GM18858 (cell line): ENCODE measurements around the gene KIF1B.
A peak's percentile ranks its signal among the peaks of the same experiment; 100 is the strongest.
"Not testable (repeated sequence)": the region's sequence is repeated elsewhere in the genome, so short reads cannot be mapped to it uniquely, and the experiment has no call there.

Experiments used
- ATAC-seq: cut with Tn5 transposase; IDR thresholded peaks from one replicate; pipeline ENCODE4 v1.9.1; 2021; ENCODE audit not compliant: unreplicated experiment

The KIF1B gene

GRCh38 chr1:10383630-10384029, 173.3 kb downstream of the KIF1B start:
- no peak for ATAC-seq

- ATAC-seq = no peak
These were observed 173.8 kb downstream of the KIF1B start for GRCh38 chr1:10384219-10384618.

- no peak for ATAC-seq
These were observed 176.6 kb downstream of the KIF1B start for GRCh38 chr1:10386761-10387676.

- no peak for ATAC-seq
These were observed 177.5 kb downstream of the KIF1B start for GRCh38 chr1:10387677-10388386.

GRCh38 chr1:10388387-10388715, 178.0 kb downstream of the KIF1B start:
- no peak for ATAC-seq

- ATAC-seq = no peak
These were observed 179.1 kb downstream of the KIF1B start for GRCh38 chr1:10389271-10389973.

GRCh38 chr1:10396870-10397269, 186.5 kb downstream of the KIF1B start:
- ATAC-seq = no peak

- no peak for ATAC-seq
These were observed 187.9 kb downstream of the KIF1B start for GRCh38 chr1:10398278-10398733.

- peak; percentile 85 for ATAC-seq
These were observed 188.5 kb downstream of the KIF1B start, which contains the start of gene PGD for GRCh38 chr1:10398734-10399443. Gene PGD (plus strand): TSS chr1:10399064. CDS start chr1:10399118, 54 bp downstream.

GRCh38 chr1:10399444-10399941, 189.1 kb downstream of the KIF1B start:
- ATAC-seq = no peak

GRCh38 chr1:10400013-10400412, 189.6 kb downstream of the KIF1B start:
- no peak for ATAC-seq

GRCh38 chr1:10401281-10401680, 190.9 kb downstream of the KIF1B start:
- ATAC-seq = no peak

- no peak for ATAC-seq
These were observed 192.4 kb downstream of the KIF1B start for GRCh38 chr1:10402729-10403274.

- no peak for ATAC-seq
These were observed 196.8 kb downstream of the KIF1B start for GRCh38 chr1:10407201-10407600.

GRCh38 chr1:10415211-10415930, 205.0 kb downstream of the KIF1B start:
- no peak for ATAC-seq

- not testable (repeated sequence) for ATAC-seq
These were observed 205.6 kb downstream of the KIF1B start for GRCh38 chr1:10415967-10416366.

- ATAC-seq = not testable (repeated sequence)
These were observed 208.4 kb downstream of the KIF1B start for GRCh38 chr1:10418741-10419140.

GRCh38 chr1:10419351-10419750, 209.0 kb downstream of the KIF1B start:
- ATAC-seq = no peak

GRCh38 chr1:10421637-10422036, 211.3 kb downstream of the KIF1B start:
- no peak for ATAC-seq

- no peak for ATAC-seq
These were observed 213.7 kb downstream of the KIF1B start for GRCh38 chr1:10424034-10424433.
